GM20000 (cell line): ENCODE data around the gene KASH5.
A peak's percentile ranks its signal among the peaks of the same experiment; 100 is the strongest.
"Not testable (repeated sequence)": the region's sequence is repeated elsewhere in the genome, so short reads cannot be mapped to it uniquely, and the experiment has no call there.

Source experiments
- DNase-seq: peaks from one replicate; pipeline ENCODE4 v3.0.0; 2012; ENCODE audit warnings: low spot score
- CTCF ChIP-seq: IDR thresholded peaks from 2 replicates; pipeline ENCODE4 v1.5.1; 2012; ENCODE audit warnings: mild to moderate bottlenecking, control low read depth; ENCODE audit errors: extremely low read depth, missing control alignments

The KASH5 gene

GRCh38 chr19:49363268-49364082 is 24.6 kb upstream of the KASH5 start, which contains the start of gene DKKL1:
Gene DKKL1, plus strand, starts transcription at chr19:49363877. Its CDS starts 122 bp downstream, at chr19:49363999.
- peak; percentile 92 for DNase-seq
- no peak for TF ChIP-seq CTCF

- no peak for TF ChIP-seq CTCF
- DNase-seq, result no peak
Measured at GRCh38 chr19:49364083-49364737, 23.8 kb upstream of the KASH5 start.

- no peak for DNase-seq
- no peak for TF ChIP-seq CTCF
Measured at GRCh38 chr19:49366110-49366509, 21.9 kb upstream of the KASH5 start.

GRCh38 chr19:49368711-49369358 is 19.2 kb upstream of the KASH5 start:
- no peak for DNase-seq
- TF ChIP-seq CTCF, result no peak

- DNase-seq, result no peak
- no peak for TF ChIP-seq CTCF
Measured at GRCh38 chr19:49371184-49371583, 16.9 kb upstream of the KASH5 start.

DNA sequence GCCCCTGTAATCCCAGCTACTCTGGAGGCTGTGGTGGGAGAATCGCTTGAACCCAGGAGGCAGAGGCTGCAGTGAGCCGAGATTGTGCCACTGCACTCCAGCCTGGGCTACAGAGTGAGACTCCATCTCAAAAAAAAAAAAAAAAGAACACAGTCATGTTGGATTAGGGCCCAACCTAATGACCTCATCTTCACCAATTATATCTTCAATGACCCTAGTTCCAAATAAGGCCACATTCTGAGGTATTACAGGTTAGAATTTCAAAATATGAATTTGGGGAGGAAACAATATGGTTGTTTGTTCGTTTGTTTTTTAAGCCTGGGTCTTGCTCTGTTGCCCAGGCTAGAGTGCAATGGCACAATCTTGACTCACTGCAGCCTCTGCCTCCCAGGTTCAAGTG is 14.9 kb upstream of the KASH5 start:
- DNase-seq, result not testable (repeated sequence)

DNA sequence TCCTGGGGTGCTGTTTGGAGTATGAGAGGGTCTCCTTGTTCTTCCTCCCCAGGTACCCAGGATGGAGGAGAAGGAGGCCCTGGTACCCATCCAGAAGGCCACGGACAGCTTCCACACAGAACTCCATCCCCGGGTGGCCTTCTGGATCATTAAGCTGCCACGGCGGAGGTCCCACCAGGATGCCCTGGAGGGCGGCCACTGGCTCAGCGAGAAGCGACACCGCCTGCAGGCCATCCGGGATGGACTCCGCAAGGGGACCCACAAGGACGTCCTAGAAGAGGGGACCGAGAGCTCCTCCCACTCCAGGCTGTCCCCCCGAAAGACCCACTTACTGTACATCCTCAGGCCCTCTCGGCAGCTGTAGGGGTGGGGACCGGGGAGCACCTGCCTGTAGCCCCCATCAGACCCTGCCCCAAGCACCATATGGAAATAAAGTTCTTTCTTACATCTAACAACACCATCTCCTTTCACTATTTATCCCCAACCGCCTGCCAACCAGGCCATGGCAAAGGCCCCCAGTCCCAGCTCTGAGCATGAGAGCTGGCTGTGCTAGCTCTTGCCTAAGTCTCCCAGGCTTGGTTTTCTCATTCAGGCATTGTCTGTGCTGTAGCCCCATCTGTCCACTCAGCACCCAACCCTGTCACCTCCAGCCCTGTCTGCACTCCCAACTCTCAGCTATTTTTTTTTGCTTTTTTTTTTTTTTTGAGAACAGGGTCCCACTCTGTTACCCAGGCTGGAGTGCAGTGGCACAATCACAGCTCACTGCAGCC is 13.2 kb upstream of the KASH5 start:
- DNase-seq, result no peak
- no peak for TF ChIP-seq CTCF
